WI38 (cell line): Measurements from ENCODE around the gene DRC1.

Experiments used
- H3K4me3 ChIP-seq: 2 replicates; pipeline ENCODE4 v1.5.1; 2011; ENCODE audit warnings: low read depth, mild to moderate bottlenecking, control low read depth, low read length
- CTCF ChIP-seq: IDR thresholded peaks from 2 replicates; pipeline ENCODE4 v1.5.1; 2012; ENCODE audit warnings: low read depth, mild to moderate bottlenecking, control low read depth, low read length

DRC1 gene

GRCh38 chr2:26483516-26483915 lies 81.8 kb downstream of the DRC1 start:
- TF ChIP-seq CTCF, result no peak
- no peak overlapping the region for H3K4me3 ChIP-seq

- TF ChIP-seq CTCF, result no peak
- no peak overlapping the region for H3K4me3 ChIP-seq
These were observed 82.3 kb downstream of the DRC1 start for GRCh38 chr2:26483957-26484565.

- H3K4me3 ChIP-seq, result no peak overlapping the region
These were observed 82.9 kb downstream of the DRC1 start for GRCh38 chr2:26484579-26484978.

GRCh38 chr2:26485099-26485498 lies 83.4 kb downstream of the DRC1 start:
- H3K4me3 ChIP-seq, result no peak overlapping the region
- TF ChIP-seq CTCF, result no peak

More at GRCh38 chr2:26484579-26484978, 82.9 kb downstream of the DRC1 start:
- TF ChIP-seq CTCF, result no peak

GRCh38 chr2:26485725-26486418 lies 84.2 kb downstream of the DRC1 start:
- TF ChIP-seq CTCF, result no peak
- H3K4me3 ChIP-seq, result no peak overlapping the region

GRCh38 chr2:26486789-26487188 lies 85.1 kb downstream of the DRC1 start:
- no peak for TF ChIP-seq CTCF
- no peak overlapping the region for H3K4me3 ChIP-seq

GRCh38 chr2:26487192-26487591 lies 85.5 kb downstream of the DRC1 start:
- TF ChIP-seq CTCF, result no peak

More at GRCh38 chr2:26487192-26487591, 85.5 kb downstream of the DRC1 start:
- H3K4me3 ChIP-seq, result no peak overlapping the region
